Myocyte (in vitro differentiated cells): Measurements from ENCODE around the gene SCN9A. TPM values are rescaled to one million over a fixed set of nuclear protein-coding genes. Genes with fewer than 3 reads are reported as not detected.
A peak's percentile ranks its signal among the peaks of the same experiment; 100 is the strongest.
"Not testable (repeated sequence)": the region's sequence is repeated elsewhere in the genome, so short reads cannot be mapped to it uniquely, and the experiment has no call there.

Source experiments
- DNase-seq: peaks from one replicate; pipeline ENCODE4 v3.0.0-alpha.2; 2012; ENCODE audit warnings: low read depth
- total RNA-seq: library from RNA; depleted of rRNA; stranded (reverse); fragments of >200 nt; gene quantifications from 2 replicates; pipeline ENCODE4 v1.2.3, GENCODE V29; 2014

SCN9A gene
- total RNA-seq, 1 donor from 2014 or later: 2.9 TPM

DNA sequence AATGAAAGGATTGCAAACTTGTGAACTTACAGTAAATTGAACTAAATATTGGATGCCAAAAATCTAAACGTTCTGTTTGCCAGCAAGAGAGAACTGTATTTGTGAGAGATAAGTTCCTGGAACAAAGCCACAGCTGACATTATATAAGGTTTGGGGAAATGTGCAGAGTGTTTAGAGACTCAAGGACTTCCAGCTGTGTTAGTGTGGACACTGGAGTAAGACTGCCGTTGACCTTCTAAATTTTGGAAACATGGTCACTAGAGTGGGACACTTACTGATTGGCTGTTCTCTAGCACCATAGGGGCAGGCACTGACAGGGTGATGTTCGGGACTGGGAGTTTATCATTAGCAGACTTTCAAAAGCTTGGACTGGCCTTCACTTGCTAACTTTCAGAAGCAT, 40.5 kb downstream of the SCN9A start:
- DNase-seq: no peak

DNA sequence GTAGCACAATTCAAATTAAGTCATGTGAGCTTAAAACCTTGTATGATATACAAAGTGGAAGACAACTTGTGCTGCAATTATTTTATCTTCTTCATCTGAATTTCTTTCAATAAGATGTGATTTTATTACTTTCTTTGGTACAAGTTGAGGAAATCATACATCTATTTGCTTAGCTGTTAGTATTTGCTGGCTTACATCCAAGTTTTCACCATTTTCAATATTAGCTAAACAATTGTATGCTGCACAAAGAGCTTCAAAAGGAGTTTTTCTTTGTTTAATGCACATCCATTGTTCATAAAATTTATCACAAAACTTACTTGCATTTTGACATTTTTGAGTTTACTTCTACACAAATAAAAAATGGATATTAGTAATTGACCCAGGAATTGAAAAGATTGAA, 40.9 kb downstream of the SCN9A start:
- no peak for DNase-seq

GRCh38 chr2:166333801-166334200, 41.9 kb downstream of the SCN9A start:
- no peak for DNase-seq

- DNase-seq: no peak
Measured at GRCh38 chr2:166332106-166332505, 43.6 kb downstream of the SCN9A start.

DNA sequence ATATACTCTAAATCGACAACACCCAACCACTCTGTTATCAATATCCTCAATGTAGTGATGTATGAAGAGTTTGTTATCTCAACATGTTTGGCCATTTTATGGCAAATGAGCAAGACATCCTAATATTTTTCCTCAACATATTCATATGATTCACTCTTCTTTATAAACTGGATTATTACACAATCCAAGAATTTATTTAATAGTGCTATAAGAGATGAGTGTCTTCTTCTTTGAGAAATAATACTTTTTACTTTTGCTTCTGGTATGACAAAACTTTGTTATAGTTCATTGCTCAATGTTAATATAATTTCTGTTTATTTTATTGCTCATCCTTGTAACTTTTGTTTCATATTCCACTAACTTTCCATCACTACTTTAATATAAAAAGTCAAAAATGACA, 44.3 kb downstream of the SCN9A start:
- no peak for DNase-seq

DNA sequence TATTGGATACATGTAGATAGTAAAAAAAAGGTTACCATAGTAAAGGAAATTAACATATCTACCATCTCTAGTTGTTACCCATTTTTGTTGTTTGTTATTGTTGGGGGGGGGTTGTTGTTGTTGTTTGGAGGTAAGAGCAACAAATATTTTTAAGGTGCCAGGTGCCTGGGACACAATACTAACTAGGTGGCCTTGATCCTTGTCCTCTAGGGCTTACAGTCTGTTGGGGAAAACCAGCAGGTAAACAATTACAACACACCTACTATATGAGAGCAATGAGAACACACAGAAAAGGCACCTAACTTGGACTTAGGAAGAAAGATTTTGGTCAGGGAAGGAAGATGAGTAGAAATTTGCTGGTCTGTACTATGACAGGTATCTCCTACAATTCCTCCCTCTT, 46.3 kb downstream of the SCN9A start:
- no peak for DNase-seq

DNA sequence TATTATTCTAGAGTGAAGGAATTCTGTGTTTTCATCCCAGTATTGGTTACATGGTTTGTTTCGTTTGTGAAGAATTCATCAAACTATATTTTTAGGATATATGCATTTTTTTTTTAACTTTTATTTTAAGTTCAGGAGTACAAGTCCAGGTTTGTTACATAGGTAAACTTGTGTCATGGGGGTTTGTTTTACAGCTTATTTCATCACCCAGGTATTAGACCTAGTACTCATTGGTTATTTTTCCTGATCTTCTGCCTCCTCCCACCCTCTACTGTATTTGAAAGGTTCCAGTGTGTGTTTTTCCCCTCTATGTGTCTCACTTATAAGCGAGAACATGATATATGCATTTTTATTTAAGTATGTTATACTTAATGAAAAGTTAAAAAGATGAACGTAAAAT, 47.6 kb downstream of the SCN9A start:
- no peak for DNase-seq

GRCh38 chr2:166321076-166321475, 54.7 kb downstream of the SCN9A start:
- no peak for DNase-seq

- no peak for DNase-seq
Measured at GRCh38 chr2:166314022-166314759, 61.6 kb downstream of the SCN9A start.

DNA sequence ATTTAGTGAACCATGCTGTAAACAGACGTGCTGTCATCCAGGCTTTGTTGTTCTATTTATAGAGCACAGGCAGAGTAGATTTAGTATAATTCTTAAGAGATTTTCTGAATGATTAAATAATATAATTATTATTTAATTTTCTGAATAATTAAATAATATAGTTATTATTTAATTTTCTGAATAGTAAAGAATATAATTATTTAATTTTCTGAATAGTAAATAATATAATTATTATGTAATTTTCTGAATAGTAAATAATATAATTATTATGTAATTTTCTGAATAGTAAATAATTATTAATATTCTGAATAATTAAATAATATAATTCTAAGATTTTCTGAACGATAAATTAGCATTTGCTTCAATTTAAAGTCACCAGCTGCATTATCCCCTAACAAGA, 62.9 kb downstream of the SCN9A start:
- DNase-seq: not testable (repeated sequence)

GRCh38 chr2:166307326-166307725, 68.4 kb downstream of the SCN9A start:
- no peak for DNase-seq

DNA sequence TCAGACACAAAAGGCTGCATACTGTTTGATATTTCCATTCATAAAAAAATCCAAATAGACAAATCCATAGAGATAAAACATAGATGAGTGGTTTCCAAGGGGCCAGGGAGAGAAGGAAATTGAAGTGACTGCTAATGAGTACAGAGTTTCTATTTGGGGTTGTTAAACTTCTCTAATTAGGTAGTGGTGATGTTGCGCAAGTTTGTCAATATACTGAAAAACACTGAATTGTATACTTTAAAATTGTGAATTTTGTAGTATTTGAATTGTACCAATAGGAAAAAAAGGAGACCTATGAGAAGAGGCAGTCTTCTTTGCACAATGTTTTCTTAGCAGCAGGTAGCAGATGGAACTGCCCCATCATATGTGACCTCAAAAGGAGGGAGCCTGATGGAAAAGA, 71.1 kb downstream of the SCN9A start:
- DNase-seq: no peak

DNA sequence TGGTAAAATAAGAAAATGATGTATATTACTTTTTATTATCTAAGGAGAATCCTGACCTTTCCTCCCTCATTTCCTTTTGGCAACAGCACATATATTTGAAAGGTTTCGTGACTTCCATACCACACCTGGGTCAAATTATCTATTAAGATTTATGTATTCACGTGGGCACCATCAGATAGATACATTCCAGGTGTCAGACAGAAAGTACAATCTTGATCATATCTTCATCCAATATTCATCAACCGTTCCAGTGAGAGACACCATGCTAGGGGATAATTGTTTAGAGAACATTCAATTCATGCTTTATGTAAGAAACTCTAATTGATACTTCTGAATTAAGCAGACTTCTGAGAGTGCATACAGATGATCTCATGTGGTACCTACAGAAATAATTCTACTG, 73.7 kb downstream of the SCN9A start:
- DNase-seq: no peak

- DNase-seq: peak; percentile 24
Measured at GRCh38 chr2:166297951-166298350, 77.8 kb downstream of the SCN9A start.

DNA sequence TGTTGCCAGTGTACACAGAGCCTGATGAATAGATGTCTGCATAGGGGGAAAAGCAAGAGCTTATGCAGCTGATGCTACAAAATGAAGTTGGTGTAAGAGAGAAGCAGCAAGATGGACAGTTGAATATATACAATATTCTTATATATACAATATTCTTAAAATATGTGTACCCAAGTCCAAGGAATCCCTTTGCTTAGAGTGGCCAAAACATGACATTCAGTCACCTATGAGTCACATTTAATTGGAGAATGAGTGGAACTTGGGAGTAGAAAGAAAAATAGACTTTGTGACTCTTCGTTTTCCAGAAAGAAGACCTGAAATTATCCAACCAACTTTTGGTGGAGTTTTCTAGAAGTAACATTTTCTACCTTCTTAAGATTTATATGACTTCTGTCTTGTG, 81.8 kb downstream of the SCN9A start:
- no peak for DNase-seq

- DNase-seq: no peak
Measured at GRCh38 chr2:166285215-166285614, 90.5 kb downstream of the SCN9A start.

- DNase-seq: no peak
Measured at GRCh38 chr2:166284359-166284758, 91.4 kb downstream of the SCN9A start.

DNA sequence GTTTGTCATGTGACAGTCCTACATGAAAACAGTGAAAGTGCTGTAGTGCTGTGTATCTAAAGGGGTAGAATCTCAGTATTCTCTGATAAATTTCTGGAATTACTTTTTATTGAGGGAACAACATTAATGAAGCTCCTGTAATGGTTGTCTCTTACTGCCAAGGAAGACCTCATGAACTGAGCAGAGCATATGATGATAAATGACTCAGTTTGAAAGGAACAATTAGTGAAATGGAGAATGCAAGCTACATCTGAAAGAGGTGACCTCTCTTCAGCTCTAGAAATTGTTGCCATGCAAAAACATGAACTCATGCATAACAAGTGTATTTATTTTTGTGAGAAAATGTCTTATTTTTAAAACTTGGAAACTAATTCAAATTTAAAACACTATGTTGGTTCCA, 93.6 kb downstream of the SCN9A start:
- DNase-seq: no peak

DNA sequence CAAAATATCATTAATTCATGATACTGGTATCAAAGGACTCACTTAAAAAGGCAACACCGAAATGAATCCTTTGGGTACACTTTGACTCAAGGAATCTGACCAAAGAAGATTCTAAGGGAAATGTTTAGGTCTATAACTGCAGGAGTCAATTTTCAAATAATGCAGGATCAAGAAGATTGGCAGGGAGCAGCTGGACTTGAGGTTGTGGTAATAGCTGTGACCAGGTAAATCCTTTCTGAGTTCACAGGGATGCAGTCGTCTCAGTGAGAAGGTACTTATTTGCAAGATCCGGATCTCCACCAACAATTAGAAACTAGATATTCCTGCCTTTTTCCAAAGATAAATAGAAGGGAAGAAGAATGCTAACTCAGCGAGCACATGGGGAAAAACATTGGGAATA, 96.9 kb downstream of the SCN9A start:
- no peak for DNase-seq

DNA sequence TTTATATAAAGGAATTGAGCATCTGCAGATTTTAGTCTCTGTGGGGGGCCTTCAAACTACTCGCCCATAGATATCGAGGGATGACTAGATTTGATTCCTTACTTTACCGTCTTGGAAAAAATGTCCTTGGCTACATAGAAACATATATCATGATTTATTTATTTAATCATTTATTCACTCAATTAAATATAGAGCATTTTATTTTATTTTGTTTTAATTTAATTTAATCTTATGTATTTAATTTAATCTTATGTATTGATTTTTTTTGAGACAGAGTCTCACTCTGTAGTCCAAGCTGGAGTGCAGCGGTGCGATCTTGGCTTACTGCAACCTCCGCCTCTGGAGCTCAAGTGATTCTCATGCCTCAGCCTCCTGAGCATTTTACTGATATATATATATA, 105.4 kb downstream of the SCN9A start:
- no peak for DNase-seq

DNA sequence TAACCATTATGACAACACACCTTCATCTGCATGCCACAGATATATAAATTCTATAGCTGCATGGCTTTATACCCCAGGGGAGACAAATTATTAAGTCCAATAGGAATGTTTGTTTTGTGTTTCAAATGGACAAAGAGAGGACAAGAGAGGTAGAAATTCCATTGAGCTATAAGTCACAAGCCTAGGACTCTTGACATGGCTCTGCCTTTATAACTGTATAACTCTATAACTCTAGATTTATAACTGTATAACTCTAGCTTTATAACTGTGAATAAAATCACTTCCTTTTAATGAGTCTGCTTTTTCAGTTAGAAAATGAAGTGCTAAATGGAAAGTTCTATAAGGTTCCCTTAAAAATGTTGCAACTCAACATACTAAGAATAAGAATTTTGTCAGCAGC, 106.4 kb downstream of the SCN9A start:
- no peak for DNase-seq

- no peak for DNase-seq
Measured at GRCh38 chr2:166257859-166258258, 117.9 kb downstream of the SCN9A start.

DNA sequence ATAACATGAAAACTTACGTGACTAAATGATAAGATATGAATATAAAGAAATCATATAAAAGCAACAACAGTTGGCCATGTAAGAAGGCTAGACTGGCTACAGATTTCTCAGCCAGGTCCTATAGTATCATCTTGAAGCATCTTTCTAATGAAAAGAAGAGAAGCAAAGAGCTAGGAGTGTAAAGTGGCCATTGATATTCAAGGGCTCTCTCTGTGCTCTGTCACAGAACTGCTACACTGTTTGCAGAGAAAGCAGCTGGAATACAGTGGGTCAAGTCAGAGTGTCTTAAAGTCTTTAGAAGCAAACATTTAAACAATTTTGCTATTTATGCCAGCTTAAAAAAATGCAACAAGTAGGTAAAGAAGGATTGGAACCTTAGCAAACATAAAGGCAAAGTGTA, 118.8 kb downstream of the SCN9A start:
- DNase-seq: no peak

- no peak for DNase-seq
Measured at GRCh38 chr2:166249318-166249717, 126.4 kb downstream of the SCN9A start.
